ENCODE measurements around the gene CPAMD8.

DNA sequence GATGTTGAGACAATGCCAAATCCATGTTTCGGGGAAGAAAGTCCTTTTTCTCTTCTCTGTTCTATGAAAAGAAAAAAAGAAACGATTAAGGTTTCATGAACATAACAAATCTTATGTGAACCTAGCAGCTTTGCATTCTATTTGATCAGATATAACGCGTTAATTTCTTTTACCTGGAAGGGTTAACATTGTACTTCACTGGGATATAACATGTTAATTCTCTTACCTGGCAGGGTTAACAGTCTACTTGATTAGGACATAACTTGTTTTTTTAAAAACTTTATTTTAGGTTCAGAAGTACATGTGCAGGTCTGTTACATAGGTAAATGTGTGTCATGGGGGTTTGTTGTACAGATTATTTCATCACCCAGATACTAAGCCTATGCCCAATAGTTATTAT lies 68.8 kb downstream of the CPAMD8 start:
- TF ChIP-seq POLR2AphosphoS5 (IDR thresholded peaks at IDR 0.05; ENCODE audit: insufficient read depth, low read depth, low read length) (no peak), FOS (IDR thresholded peaks at IDR 0.05; ENCODE audit: borderline replicate concordance, insufficient read depth, low read length) (no peak), POLR2A (IDR thresholded peaks at IDR 0.05; ENCODE audit: low read depth, low read length) (no peak), EZH2 (IDR thresholded peaks at IDR 0.05; ENCODE audit: borderline replicate concordance, low read depth, low read length, severe bottlenecking) (no peak), MYC (IDR thresholded peaks at IDR 0.05; ENCODE audit: low read depth, low read length) (no peak), JUN (IDR thresholded peaks at IDR 0.05; ENCODE audit: borderline replicate concordance, insufficient read depth, insufficient read length, low read depth) (no peak), GATA2 (IDR thresholded peaks at IDR 0.05; ENCODE audit: insufficient read depth, insufficient read length, low read depth, low read length) (no peak)
- TF ChIP-seq, protein P1, sequence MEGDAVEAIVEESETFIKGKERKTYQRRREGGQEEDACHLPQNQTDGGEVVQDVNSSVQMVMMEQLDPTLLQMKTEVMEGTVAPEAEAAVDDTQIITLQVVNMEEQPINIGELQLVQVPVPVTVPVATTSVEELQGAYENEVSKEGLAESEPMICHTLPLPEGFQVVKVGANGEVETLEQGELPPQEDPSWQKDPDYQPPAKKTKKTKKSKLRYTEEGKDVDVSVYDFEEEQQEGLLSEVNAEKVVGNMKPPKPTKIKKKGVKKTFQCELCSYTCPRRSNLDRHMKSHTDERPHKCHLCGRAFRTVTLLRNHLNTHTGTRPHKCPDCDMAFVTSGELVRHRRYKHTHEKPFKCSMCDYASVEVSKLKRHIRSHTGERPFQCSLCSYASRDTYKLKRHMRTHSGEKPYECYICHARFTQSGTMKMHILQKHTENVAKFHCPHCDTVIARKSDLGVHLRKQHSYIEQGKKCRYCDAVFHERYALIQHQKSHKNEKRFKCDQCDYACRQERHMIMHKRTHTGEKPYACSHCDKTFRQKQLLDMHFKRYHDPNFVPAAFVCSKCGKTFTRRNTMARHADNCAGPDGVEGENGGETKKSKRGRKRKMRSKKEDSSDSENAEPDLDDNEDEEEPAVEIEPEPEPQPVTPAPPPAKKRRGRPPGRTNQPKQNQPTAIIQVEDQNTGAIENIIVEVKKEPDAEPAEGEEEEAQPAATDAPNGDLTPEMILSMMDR (IDR thresholded peaks at IDR 0.05; ENCODE audit: extremely low read depth in 1 of 2, insufficient read depth in 1 of 2, low read depth in 1 of 2, low read length in 2 of 2): no peak
- TF ChIP-seq, protein P2, sequence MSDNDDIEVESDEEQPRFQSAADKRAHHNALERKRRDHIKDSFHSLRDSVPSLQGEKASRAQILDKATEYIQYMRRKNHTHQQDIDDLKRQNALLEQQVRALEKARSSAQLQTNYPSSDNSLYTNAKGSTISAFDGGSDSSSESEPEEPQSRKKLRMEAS (IDR thresholded peaks at IDR 0.05; ENCODE audit: insufficient read depth, insufficient read length): no peak

All from endothelial cell of umbilical vein (primary cell).